ENCODE data around the gene MRGPRF. TPM values are rescaled to one million over a fixed set of nuclear protein-coding genes. Genes with fewer than 3 reads are reported as not detected.
A peak's percentile ranks its signal among the peaks of the same experiment; 100 is the strongest.

Gene MRGPRF
- total RNA-seq, 2 experiments from 2014 or later, result not detected

- TF ChIP-seq CTCF (conservative IDR thresholded peaks at IDR 0.05; ENCODE audit: low read length), result no peak
- no peak for TF ChIP-seq EZH2phosphoT487 (IDR thresholded peaks at IDR 0.05; ENCODE audit: borderline replicate concordance, low read depth, low read length)
- Histone ChIP-seq H3K9me2 (ENCODE audit: insufficient read depth, low read length) (no peaks in the 10 kb centered on the region), H3K27ac (ENCODE audit: low read depth, low read length, poor library complexity, severe bottlenecking) (peak overlapping the region; percentile 96), H3K36me3 (ENCODE audit: insufficient read depth, low read length) (peaks cover 64% of the 10 kb centered on the region), H3K4me2 (ENCODE audit: low read length) (peak overlapping the region; percentile 74; the same call in 1 of the 2 replicates), H3K4me3 (ENCODE audit: low read depth, low read length, poor library complexity, severe bottlenecking) (no peak overlapping the region), H3K9me3 (ENCODE audit: low read length) (no peaks in the 10 kb centered on the region), H3K79me2 (ENCODE audit: insufficient read depth, low read depth, low read length) (peaks cover 33% of the 10 kb centered on the region; the same call in 1 of the 2 replicates), H2AFZ (ENCODE audit: low read length) (no peak overlapping the region), H3K4me1 (ENCODE audit: insufficient read depth, low read length, poor library complexity, severe bottlenecking) (peaks cover 53% of the 10 kb centered on the region), H4K20me1 (ENCODE audit: insufficient read depth, low read length) (no peaks in the 10 kb centered on the region)
- DNase-seq (ENCODE audit: low spot score), result no peak
- intact Hi-C loops (cut with micrococcal nuclease; ENCODE audit: unreplicated experiment), result no loop called here
- ChIA-PET POLR2A (interaction anchor here (2.1 kb wide), 1 partner anchor 12 kb away, joined by 8 read pairs; no protein-coding TSS in a partner anchor), CTCF (ENCODE audit: unreplicated experiment) (no interaction called here)
- BruUV-seq (replicated peaks), result no TSS peak
Measured at GRCh38 chr11:69057236-69057635, 44.2 kb upstream of the MRGPRF start.

GRCh38 chr11:69055598-69056516 lies 42.8 kb upstream of the MRGPRF start:
- Histone ChIP-seq H3K4me2 (ENCODE audit: low read length) (peak overlapping the region; percentile 74), H3K4me3 (ENCODE audit: low read depth, low read length, poor library complexity, severe bottlenecking) (peak overlapping the region; percentile 47), H3K4me1 (ENCODE audit: insufficient read depth, low read length, poor library complexity, severe bottlenecking) (peaks cover 66% of the 10 kb centered on the region), H3K79me2 (ENCODE audit: insufficient read depth, low read depth, low read length) (peaks cover 46% of the 10 kb centered on the region; the same call in 1 of the 2 replicates), H3K36me3 (ENCODE audit: insufficient read depth, low read length) (peaks cover 55% of the 10 kb centered on the region), H3K27ac (ENCODE audit: low read depth, low read length, poor library complexity, severe bottlenecking) (peak overlapping the region; percentile 96), H2AFZ (ENCODE audit: low read length) (no peak overlapping the region), H4K20me1 (ENCODE audit: insufficient read depth, low read length) (no peaks in the 10 kb centered on the region), H3K9me2 (ENCODE audit: insufficient read depth, low read length) (no peaks in the 10 kb centered on the region), H3K9me3 (ENCODE audit: low read length) (no peaks in the 10 kb centered on the region)
- POLR2A ChIA-PET, result interaction anchor here (0.9 to 2.1 kb wide), 2 partner anchors 11 to 29 kb away, joined by 3 to 8 read pairs; no protein-coding TSS in a partner anchor
- TF ChIP-seq CTCF (conservative IDR thresholded peaks at IDR 0.05; ENCODE audit: low read length) (no peak), EZH2phosphoT487 (IDR thresholded peaks at IDR 0.05; ENCODE audit: borderline replicate concordance, low read depth, low read length) (no peak)
- peak; percentile 88 for DNase-seq (ENCODE audit: low spot score)
- intact Hi-C loops (cut with micrococcal nuclease; ENCODE audit: unreplicated experiment), result loop anchor here (1.0 kb wide), 1 partner anchor 32 kb away; no protein-coding TSS in a partner anchor
- BruUV-seq (replicated peaks), result no TSS peak
- CTCF ChIA-PET (ENCODE audit: unreplicated experiment), result interaction anchor here (0.6 kb wide), 1 partner anchor 193 kb away, joined by 3 read pairs; no protein-coding TSS in a partner anchor
